HCT116 (cell line): Measurements from ENCODE around the gene PARVG. TPM values are rescaled to one million over a fixed set of nuclear protein-coding genes. Genes with fewer than 3 reads are reported as not detected.

ENCODE experiments used
- ATAC-seq: fragments of 200-7000 bp; cut with Tn5 transposase; 2 replicates; pipeline ENCODE4 v1.9.1; 2020; ENCODE audit warnings: mild to moderate bottlenecking, moderate library complexity
- BruUV-seq: library from RNA; stranded (reverse); fragments of 400-500 nt; replicated peaks from 2 replicates; lab custom pipeline; 2021; lab: Mats Ljungman, UMichigan
- CTCF ChIA-PET: fragments of 300-600 bp; sonication (Branson Sonifier 250); formaldehyde crosslinking; loops from one replicate; lab custom pipeline; 2021; ENCODE audit warnings: antibody characterized with exemption; lab: Charles Lee
- POLR2A ChIA-PET: fragments of 300-600, 350-600 bp; sonication (Branson Sonifier 250); formaldehyde crosslinking; loops from one replicate; lab custom pipeline; 2021; ENCODE audit warnings: antibody characterized with exemption; lab: Charles Lee
- RAD21 ChIA-PET, 2 experiments: fragments of 300-600 bp; sonication (Branson Sonifier 250); formaldehyde crosslinking; loops; one replicate each; lab custom pipeline; 2023; ENCODE audit warnings: low total read pairs in 2 of 2; ENCODE audit not compliant: uncharacterized antibody in 2 of 2, unreplicated experiment in 2 of 2, low non-redundant PET in 1 of 2; lab: Charles Lee
- DNase-seq: peaks from one replicate; pipeline ENCODE4 v3.0.0-alpha.2; 2010; ENCODE audit warnings: low read depth, low spot score
- H2AFZ ChIP-seq: fragments of 200-600 bp; shearing (Covaris generic), sonication (generic); 2 replicates; pipeline ENCODE4 v1.6.1; 2017; ENCODE audit warnings: low read depth, mixed run types, mixed read lengths, antibody characterized with exemption, low read length; ENCODE audit not compliant: poor library complexity, severe bottlenecking
- H3K27ac ChIP-seq: 2 replicates; pipeline ENCODE4 v1.5.1; 2012; ENCODE audit warnings: low read depth, low read length
- H3K27me3 ChIP-seq: fragments of 200-600 bp; sonication (generic); 2 replicates; pipeline ENCODE4 v1.6.1; 2016; ENCODE audit warnings: mixed run types, low read length, mixed read lengths; ENCODE audit not compliant: insufficient read depth
- H3K36me3 ChIP-seq, 2 experiments: fragments of 200-500 bp in 1 of 2; fragments of 200-600 bp in 1 of 2; sonication (Bioruptor generic) in 1 of 2; sonication (generic) in 1 of 2; 2 replicates each; pipeline versions ENCODE4 v1.5.1 to v1.6.1; 2014 to 2016; ENCODE audit warnings: low read length in 2 of 2, inconsistent platforms in 1 of 2, mixed read lengths in 1 of 2, mixed run types in 1 of 2; ENCODE audit not compliant: insufficient read depth in 2 of 2, control insufficient read depth in 1 of 2
- H3K4me1 ChIP-seq, 2 experiments: fragments of 200-600 bp in 1 of 2; sonication (generic) in 1 of 2; 2 replicates each; pipeline versions ENCODE4 v1.5.1 to v1.6.1; 2012 to 2017; ENCODE audit warnings: low read length in 2 of 2, inconsistent platforms in 1 of 2, mild to moderate bottlenecking in 1 of 2, mixed read lengths in 1 of 2, mixed run types in 1 of 2, moderate library complexity in 1 of 2; ENCODE audit not compliant: insufficient read depth in 2 of 2, control insufficient read depth in 1 of 2
- H3K4me2 ChIP-seq: fragments of 200-600 bp; sonication (generic); 2 replicates; pipeline ENCODE4 v1.6.1; 2017; ENCODE audit warnings: mixed run types, low read length, mixed read lengths
- H3K4me3 ChIP-seq, 2 experiments: fragments of 200-600 bp in 1 of 2; sonication (generic) in 1 of 2; replicated peaks in 1 of 2; 2 replicates each; pipeline ENCODE4 v1.5.1; 2011 to 2016; ENCODE audit warnings: low read length in 2 of 2, control low read depth in 1 of 2, low read depth in 1 of 2, mild to moderate bottlenecking in 1 of 2, mixed read lengths in 1 of 2, mixed run types in 1 of 2
- H3K79me2 ChIP-seq: fragments of 200-600 bp; sonication (generic); 2 replicates; pipeline ENCODE4 v1.6.1; 2017; ENCODE audit warnings: mild to moderate bottlenecking, mixed run types, low read length, moderate library complexity, mixed read lengths; ENCODE audit not compliant: insufficient read depth
- H3K9ac ChIP-seq: fragments of 200-600 bp; sonication (generic); 2 replicates; pipeline ENCODE4 v1.6.1; 2016; ENCODE audit warnings: low read length, mixed read lengths
- H3K9me2 ChIP-seq: fragments of 200-600 bp; sonication (generic), shearing (Covaris generic); 2 replicates; pipeline ENCODE4 v1.6.1; 2017; ENCODE audit warnings: mixed run types, mild to moderate bottlenecking, moderate library complexity; ENCODE audit not compliant: insufficient read depth
- H3K9me3 ChIP-seq, 2 experiments: fragments of 200-500 bp in 1 of 2; fragments of 200-600 bp in 1 of 2; sonication (Bioruptor generic) in 1 of 2; sonication (generic) in 1 of 2; 2 replicates each; pipeline ENCODE4 v1.6.1; 2014 to 2017; ENCODE audit warnings: low read length in 2 of 2, mixed read lengths in 2 of 2, inconsistent platforms in 1 of 2, low read depth in 1 of 2, mild to moderate bottlenecking in 1 of 2, mixed run types in 1 of 2, moderate library complexity in 1 of 2; ENCODE audit not compliant: control insufficient read depth in 1 of 2, insufficient read depth in 1 of 2
- H4K20me1 ChIP-seq: fragments of 200-600 bp; sonication (generic), shearing (Covaris generic); 2 replicates; pipeline ENCODE4 v1.6.1; 2017; ENCODE audit warnings: mixed run types, mild to moderate bottlenecking, moderate library complexity; ENCODE audit not compliant: insufficient read depth
- CEBPB ChIP-seq: IDR thresholded peaks from 2 replicates; pipeline ENCODE4 v1.6.1; 2012; ENCODE audit warnings: low read depth
- ELF1 ChIP-seq: IDR thresholded peaks from 2 replicates; pipeline ENCODE4 v1.6.1; 2012; ENCODE audit warnings: low read depth, borderline replicate concordance
- EZH2 ChIP-seq: fragments of 200-600 bp; sonication (generic); IDR thresholded peaks from 2 replicates; pipeline ENCODE4 v1.6.1; 2017; ENCODE audit warnings: antibody characterized with exemption, mixed run types
- EZH2phosphoT487 ChIP-seq: fragments of 200-600 bp; IDR thresholded peaks from 2 replicates; pipeline ENCODE4 v1.6.1; 2018; ENCODE audit warnings: antibody characterized with exemption, borderline replicate concordance
- FOSL1 ChIP-seq: IDR thresholded peaks from 2 replicates; pipeline ENCODE4 v1.6.1; 2012; ENCODE audit warnings: low read depth
- MAX ChIP-seq: IDR thresholded peaks from 2 replicates; pipeline ENCODE4 v1.6.1; 2012
- POLR2A ChIP-seq: IDR thresholded peaks from 2 replicates; pipeline ENCODE4 v1.7.0; 2011; ENCODE audit warnings: borderline replicate concordance; ENCODE audit not compliant: insufficient read depth, insufficient read length; ENCODE audit errors: extremely low read depth
- POLR2AphosphoS5 ChIP-seq: IDR thresholded peaks from 2 replicates; pipeline ENCODE4 v1.6.1; 2011; ENCODE audit warnings: mild to moderate bottlenecking, low read depth, low read length, moderate library complexity
- SIN3A ChIP-seq: IDR thresholded peaks from 2 replicates; pipeline ENCODE4 v1.6.1; 2012; ENCODE audit warnings: low read depth
- SRF ChIP-seq: IDR thresholded peaks from 2 replicates; pipeline ENCODE4 v1.6.1; 2012; ENCODE audit warnings: low read depth
- ZBTB33 ChIP-seq: IDR thresholded peaks from 2 replicates; pipeline ENCODE4 v1.6.1; 2011; ENCODE audit warnings: mild to moderate bottlenecking, low read length, moderate library complexity; ENCODE audit not compliant: insufficient replicate concordance; ENCODE audit errors: extremely low read depth
- intact Hi-C: fragments of 100-400 bp; cut with micrococcal nuclease; formaldehyde crosslinking; loops from 2 replicates; pipeline ENCODE4 v1.10.0; 2022
- total RNA-seq: library from RNA; stranded (reverse); gene quantifications from one replicate; pipeline ENCODE4 v1.2.1, GENCODE V29; 2021; ENCODE audit not compliant: unreplicated experiment

Gene PARVG
- total RNA-seq, 1 experiment from 2014 or later: 0.57 TPM

- no peak overlapping the region for H3K4me2 ChIP-seq
- H3K79me2 ChIP-seq: no peaks in the 10 kb centered on the region
- H3K36me3 ChIP-seq: no peaks in the 10 kb centered on the region
- H4K20me1 ChIP-seq: no peaks in the 10 kb centered on the region
- H3K4me3 ChIP-seq: no peak overlapping the region
- no peaks in the 10 kb centered on the region for H3K9me2 ChIP-seq
- H3K9me3 ChIP-seq: no peaks in the 10 kb centered on the region
- H3K27ac ChIP-seq: no peak overlapping the region
- TF ChIP-seq SIN3A: no peak
- TF ChIP-seq ELF1: no peak
- no peak for TF ChIP-seq POLR2A
- TF ChIP-seq CEBPB: no peak
- TF ChIP-seq MAX: no peak
- TF ChIP-seq EZH2: no peak
- no peak for TF ChIP-seq EZH2phosphoT487
- TF ChIP-seq SRF: no peak
- TF ChIP-seq FOSL1: no peak
- no peak for DNase-seq
- no peak for ATAC-seq
- BruUV-seq: no TSS peak
- CTCF ChIA-PET: no interaction called here
- no peaks in the 10 kb centered on the region for H3K27me3 ChIP-seq
- POLR2A ChIA-PET: no interaction called here
- intact Hi-C loops: no loop called here
- H2AFZ ChIP-seq: no peak overlapping the region
- RAD21 ChIA-PET: no interaction called here
- H3K9ac ChIP-seq: no peak overlapping the region
- peaks cover 0 to 1% of the 10 kb centered on the region in 2 experiments; a peak in 2 of 4 replicates for H3K4me1 ChIP-seq
Observed at GRCh38 chr22:44143105-44143474, 37.6 kb upstream of the PARVG start.

GRCh38 chr22:44143579-44143978, 37.1 kb upstream of the PARVG start:
- H3K4me1 ChIP-seq: no peaks in the 10 kb centered on the region
- no peak overlapping the region for H3K4me2 ChIP-seq
- H3K9ac ChIP-seq: no peak overlapping the region
- ATAC-seq: no peak
- no peaks in the 10 kb centered on the region for H3K9me2 ChIP-seq
- TF ChIP-seq ZBTB33 (no peak), POLR2A (no peak), POLR2AphosphoS5 (no peak)
- H3K27me3 ChIP-seq: no peaks in the 10 kb centered on the region
- CTCF ChIA-PET: no interaction called here
- DNase-seq: no peak
- no peaks in the 10 kb centered on the region for H3K79me2 ChIP-seq
- H3K36me3 ChIP-seq: no peaks in the 10 kb centered on the region
- no TSS peak for BruUV-seq
- H4K20me1 ChIP-seq: no peaks in the 10 kb centered on the region
- intact Hi-C loops: no loop called here
- POLR2A ChIA-PET: no interaction called here
- RAD21 ChIA-PET: no interaction called here
- H3K4me3 ChIP-seq: no peak overlapping the region
- no peak overlapping the region for H2AFZ ChIP-seq
- no peaks in the 10 kb centered on the region for H3K9me3 ChIP-seq
- H3K27ac ChIP-seq: no peak overlapping the region
